Fibroblast of pulmonary artery (primary cell): ENCODE results near the gene DNAI7.

Source experiments
- DNase-seq: peaks from one replicate; pipeline ENCODE4 v3.0.0-alpha.2; 2010; ENCODE audit warnings: low read depth
- H3K4me3 ChIP-seq: replicated peaks from 2 replicates; pipeline ENCODE4 v1.5.1; 2011; ENCODE audit warnings: low read depth, mild to moderate bottlenecking, control low read depth, low read length, moderate library complexity
- CTCF ChIP-seq: IDR thresholded peaks from 2 replicates; pipeline ENCODE4 v1.5.1; 2011; ENCODE audit warnings: mild to moderate bottlenecking, control low read depth, low read length, inconsistent platforms; ENCODE audit errors: missing control alignments

Gene DNAI7

GRCh38 chr12:25236190-25236589 lies 41.2 kb upstream of the DNAI7 start:
- H3K4me3 ChIP-seq: no peak overlapping the region
- peak; percentile 20 for DNase-seq
- TF ChIP-seq CTCF: no peak

- TF ChIP-seq CTCF: no peak
- no peak overlapping the region for H3K4me3 ChIP-seq
- no peak for DNase-seq
Measured at GRCh38 chr12:25213338-25213737, 18.4 kb upstream of the DNAI7 start.

GRCh38 chr12:25208554-25208953 lies 13.6 kb upstream of the DNAI7 start:
- no peak for TF ChIP-seq CTCF
- DNase-seq: no peak
- no peak overlapping the region for H3K4me3 ChIP-seq

GRCh38 chr12:25207846-25208245 lies 12.9 kb upstream of the DNAI7 start:
- no peak overlapping the region for H3K4me3 ChIP-seq
- no peak for DNase-seq

GRCh38 chr12:25207411-25207810 lies 12.5 kb upstream of the DNAI7 start:
- no peak overlapping the region for H3K4me3 ChIP-seq
- TF ChIP-seq CTCF: no peak
- no peak for DNase-seq

More at GRCh38 chr12:25207846-25208245, 12.9 kb upstream of the DNAI7 start:
- TF ChIP-seq CTCF: no peak

- no peak for DNase-seq
- TF ChIP-seq CTCF: no peak
- H3K4me3 ChIP-seq: no peak overlapping the region
Measured at GRCh38 chr12:25202137-25202536, 7.2 kb upstream of the DNAI7 start.

GRCh38 chr12:25200703-25201102 lies 5.7 kb upstream of the DNAI7 start:
- no peak overlapping the region for H3K4me3 ChIP-seq
- DNase-seq: peak; percentile 37
- no peak for TF ChIP-seq CTCF
